ENCODE data around the gene CRYL1.

CRYL1 gene

GRCh38 chr13:20389696-20390525 lies 135.7 kb downstream of the CRYL1 start:
- DNase-seq (ENCODE audit: low spot score) (no peak), ATAC-seq (ENCODE audit: low read depth) (no peak)
- Histone ChIP-seq H3K27ac (ENCODE audit: poor library complexity, severe bottlenecking) (peak overlapping the region; percentile 11), H3K36me3 (ENCODE audit: low read depth) (no peaks in the 10 kb centered on the region), H3K4me3 (ENCODE audit: severe bottlenecking) (no peak overlapping the region), H3K27me3 (ENCODE audit: insufficient read depth, poor library complexity, severe bottlenecking) (no peaks in the 10 kb centered on the region), H3K4me1 (ENCODE audit: insufficient read depth, poor library complexity, severe bottlenecking) (peaks cover 15% of the 10 kb centered on the region), H3K9me3 (ENCODE audit: severe bottlenecking) (no peaks in the 10 kb centered on the region)
- TF ChIP-seq, protein P1, sequence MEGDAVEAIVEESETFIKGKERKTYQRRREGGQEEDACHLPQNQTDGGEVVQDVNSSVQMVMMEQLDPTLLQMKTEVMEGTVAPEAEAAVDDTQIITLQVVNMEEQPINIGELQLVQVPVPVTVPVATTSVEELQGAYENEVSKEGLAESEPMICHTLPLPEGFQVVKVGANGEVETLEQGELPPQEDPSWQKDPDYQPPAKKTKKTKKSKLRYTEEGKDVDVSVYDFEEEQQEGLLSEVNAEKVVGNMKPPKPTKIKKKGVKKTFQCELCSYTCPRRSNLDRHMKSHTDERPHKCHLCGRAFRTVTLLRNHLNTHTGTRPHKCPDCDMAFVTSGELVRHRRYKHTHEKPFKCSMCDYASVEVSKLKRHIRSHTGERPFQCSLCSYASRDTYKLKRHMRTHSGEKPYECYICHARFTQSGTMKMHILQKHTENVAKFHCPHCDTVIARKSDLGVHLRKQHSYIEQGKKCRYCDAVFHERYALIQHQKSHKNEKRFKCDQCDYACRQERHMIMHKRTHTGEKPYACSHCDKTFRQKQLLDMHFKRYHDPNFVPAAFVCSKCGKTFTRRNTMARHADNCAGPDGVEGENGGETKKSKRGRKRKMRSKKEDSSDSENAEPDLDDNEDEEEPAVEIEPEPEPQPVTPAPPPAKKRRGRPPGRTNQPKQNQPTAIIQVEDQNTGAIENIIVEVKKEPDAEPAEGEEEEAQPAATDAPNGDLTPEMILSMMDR (IDR thresholded peaks at IDR 0.05; ENCODE audit: poor library complexity, severe bottlenecking): no peak

DNA sequence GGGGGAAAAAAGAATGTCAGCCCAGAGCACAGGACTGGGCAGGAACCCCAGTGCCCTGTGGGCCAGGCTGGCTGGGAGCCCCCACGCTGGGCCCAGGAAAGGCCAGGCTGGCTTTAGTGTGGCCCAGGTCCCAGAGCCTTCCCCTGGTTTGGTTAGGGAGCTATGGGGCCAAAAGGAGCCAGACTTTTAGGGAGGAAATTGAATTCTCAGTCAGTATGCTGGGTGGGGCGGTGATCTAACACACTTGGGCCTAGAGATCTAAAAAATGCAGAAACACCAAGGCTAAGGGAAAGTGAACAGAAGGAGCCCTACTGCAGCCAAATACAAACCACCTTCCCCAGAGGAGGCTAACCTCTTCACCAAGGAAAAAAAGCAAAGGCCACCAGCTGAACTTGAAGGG lies 137.5 kb downstream of the CRYL1 start:
- H3K27ac ChIP-seq (ENCODE audit: poor library complexity, severe bottlenecking): peak overlapping the region; percentile 93
- ATAC-seq (ENCODE audit: low read depth) (no peak), DNase-seq (ENCODE audit: low spot score) (no peak)
- no peaks in the 10 kb centered on the region for H3K36me3 ChIP-seq (ENCODE audit: low read depth)
- no peaks in the 10 kb centered on the region for H3K9me3 ChIP-seq (ENCODE audit: severe bottlenecking)
- TF ChIP-seq, protein P1 (IDR thresholded peaks at IDR 0.05; ENCODE audit: poor library complexity, severe bottlenecking): no peak
- H3K4me1 ChIP-seq (ENCODE audit: insufficient read depth, poor library complexity, severe bottlenecking): peaks cover 15% of the 10 kb centered on the region
- no peaks in the 10 kb centered on the region for H3K27me3 ChIP-seq (ENCODE audit: insufficient read depth, poor library complexity, severe bottlenecking)
- no peak overlapping the region for H3K4me3 ChIP-seq (ENCODE audit: severe bottlenecking)

GRCh38 chr13:20387441-20387971 lies 138.2 kb downstream of the CRYL1 start:
- no peaks in the 10 kb centered on the region for H3K27me3 ChIP-seq (ENCODE audit: insufficient read depth, poor library complexity, severe bottlenecking)
- H3K36me3 ChIP-seq (ENCODE audit: low read depth): no peaks in the 10 kb centered on the region
- DNase-seq (ENCODE audit: low spot score): no peak
- peak; percentile 87 for ATAC-seq (ENCODE audit: low read depth)
- H3K4me1 ChIP-seq (ENCODE audit: insufficient read depth, poor library complexity, severe bottlenecking): peaks cover 15% of the 10 kb centered on the region
- H3K27ac ChIP-seq (ENCODE audit: poor library complexity, severe bottlenecking): peak overlapping the region; percentile 93
- TF ChIP-seq, protein P1 (IDR thresholded peaks at IDR 0.05; ENCODE audit: poor library complexity, severe bottlenecking): no peak
- H3K9me3 ChIP-seq (ENCODE audit: severe bottlenecking): no peaks in the 10 kb centered on the region
- no peak overlapping the region for H3K4me3 ChIP-seq (ENCODE audit: severe bottlenecking)

- H3K4me1 ChIP-seq (ENCODE audit: insufficient read depth, poor library complexity, severe bottlenecking): peaks cover 15% of the 10 kb centered on the region
- H3K4me3 ChIP-seq (ENCODE audit: severe bottlenecking): no peak overlapping the region
- ATAC-seq (ENCODE audit: low read depth): no peak
- TF ChIP-seq, protein P1 (IDR thresholded peaks at IDR 0.05; ENCODE audit: poor library complexity, severe bottlenecking): no peak
- H3K27ac ChIP-seq (ENCODE audit: poor library complexity, severe bottlenecking): peak overlapping the region; percentile 93
- no peaks in the 10 kb centered on the region for H3K27me3 ChIP-seq (ENCODE audit: insufficient read depth, poor library complexity, severe bottlenecking)
- no peaks in the 10 kb centered on the region for H3K9me3 ChIP-seq (ENCODE audit: severe bottlenecking)
- no peaks in the 10 kb centered on the region for H3K36me3 ChIP-seq (ENCODE audit: low read depth)
- no peak for DNase-seq (ENCODE audit: low spot score)
Measured at GRCh38 chr13:20387006-20387405, 138.7 kb downstream of the CRYL1 start.

DNA sequence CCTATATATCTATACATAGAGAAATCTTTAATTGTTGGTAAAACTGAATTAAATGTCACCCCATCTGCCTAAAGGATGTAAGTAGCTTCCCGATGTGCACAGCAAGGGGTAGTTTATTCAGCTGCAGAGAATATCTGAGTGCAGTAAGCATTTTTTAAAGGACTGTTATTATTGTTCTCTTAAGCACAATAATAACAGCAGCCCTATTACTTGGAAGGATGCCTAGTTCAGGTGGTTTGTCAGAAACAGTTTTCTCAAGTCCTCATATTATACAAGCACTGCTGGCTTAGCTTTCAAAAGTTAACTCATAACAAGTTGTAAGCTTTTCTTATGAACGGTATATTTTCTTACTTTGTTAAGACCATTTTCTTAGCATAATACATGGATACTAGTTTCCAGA lies 142.6 kb downstream of the CRYL1 start:
- Histone ChIP-seq H3K4me3 (ENCODE audit: severe bottlenecking) (no peak overlapping the region), H3K27ac (ENCODE audit: poor library complexity, severe bottlenecking) (no peak overlapping the region), H3K36me3 (ENCODE audit: low read depth) (no peaks in the 10 kb centered on the region), H3K27me3 (ENCODE audit: insufficient read depth, poor library complexity, severe bottlenecking) (no peaks in the 10 kb centered on the region), H3K9me3 (ENCODE audit: severe bottlenecking) (no peaks in the 10 kb centered on the region), H3K4me1 (ENCODE audit: insufficient read depth, poor library complexity, severe bottlenecking) (peaks cover 20% of the 10 kb centered on the region)
- DNase-seq (ENCODE audit: low spot score) (no peak), ATAC-seq (ENCODE audit: low read depth) (no peak)
- TF ChIP-seq, protein P1 (IDR thresholded peaks at IDR 0.05; ENCODE audit: poor library complexity, severe bottlenecking): no peak

Data from RWPE2 (cell line).